Measurements from ENCODE around the gene NR0B2.
"Not testable (repeated sequence)": the region's sequence is repeated elsewhere in the genome, so short reads cannot be mapped to it uniquely, and the experiment has no call there.

DNA sequence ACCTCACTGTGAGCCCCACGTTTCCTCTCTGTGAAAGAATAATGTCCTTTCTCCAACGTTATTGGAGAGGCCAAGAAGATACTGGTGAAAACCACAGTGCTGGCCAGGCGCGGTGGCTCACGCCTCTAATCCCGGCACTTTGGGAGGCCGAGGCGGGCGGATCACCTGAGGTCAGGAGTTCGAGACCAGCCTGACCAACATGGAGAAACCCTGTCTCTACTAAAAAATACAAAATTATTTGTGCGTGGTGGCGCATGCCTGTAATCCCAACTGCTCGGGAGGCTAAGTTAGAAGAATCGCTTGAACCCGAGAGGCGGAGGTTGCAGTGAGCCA, 34.9 kb upstream of the NR0B2 start:
- TF ChIP-seq, protein P1, sequence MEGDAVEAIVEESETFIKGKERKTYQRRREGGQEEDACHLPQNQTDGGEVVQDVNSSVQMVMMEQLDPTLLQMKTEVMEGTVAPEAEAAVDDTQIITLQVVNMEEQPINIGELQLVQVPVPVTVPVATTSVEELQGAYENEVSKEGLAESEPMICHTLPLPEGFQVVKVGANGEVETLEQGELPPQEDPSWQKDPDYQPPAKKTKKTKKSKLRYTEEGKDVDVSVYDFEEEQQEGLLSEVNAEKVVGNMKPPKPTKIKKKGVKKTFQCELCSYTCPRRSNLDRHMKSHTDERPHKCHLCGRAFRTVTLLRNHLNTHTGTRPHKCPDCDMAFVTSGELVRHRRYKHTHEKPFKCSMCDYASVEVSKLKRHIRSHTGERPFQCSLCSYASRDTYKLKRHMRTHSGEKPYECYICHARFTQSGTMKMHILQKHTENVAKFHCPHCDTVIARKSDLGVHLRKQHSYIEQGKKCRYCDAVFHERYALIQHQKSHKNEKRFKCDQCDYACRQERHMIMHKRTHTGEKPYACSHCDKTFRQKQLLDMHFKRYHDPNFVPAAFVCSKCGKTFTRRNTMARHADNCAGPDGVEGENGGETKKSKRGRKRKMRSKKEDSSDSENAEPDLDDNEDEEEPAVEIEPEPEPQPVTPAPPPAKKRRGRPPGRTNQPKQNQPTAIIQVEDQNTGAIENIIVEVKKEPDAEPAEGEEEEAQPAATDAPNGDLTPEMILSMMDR (conservative IDR thresholded peaks at IDR 0.05; ENCODE audit: low read length), result not testable (repeated sequence)
- not testable (repeated sequence) for TF ChIP-seq EZH2phosphoT487 (IDR thresholded peaks at IDR 0.05; ENCODE audit: borderline replicate concordance)
